Measurements from ENCODE around the gene ZNF497. TPM values are rescaled to one million over a fixed set of nuclear protein-coding genes. Genes with fewer than 3 reads are reported as not detected.

ZNF497 gene
- 1.9 and 2.1 TPM in 2 replicates for total RNA-seq

DNA sequence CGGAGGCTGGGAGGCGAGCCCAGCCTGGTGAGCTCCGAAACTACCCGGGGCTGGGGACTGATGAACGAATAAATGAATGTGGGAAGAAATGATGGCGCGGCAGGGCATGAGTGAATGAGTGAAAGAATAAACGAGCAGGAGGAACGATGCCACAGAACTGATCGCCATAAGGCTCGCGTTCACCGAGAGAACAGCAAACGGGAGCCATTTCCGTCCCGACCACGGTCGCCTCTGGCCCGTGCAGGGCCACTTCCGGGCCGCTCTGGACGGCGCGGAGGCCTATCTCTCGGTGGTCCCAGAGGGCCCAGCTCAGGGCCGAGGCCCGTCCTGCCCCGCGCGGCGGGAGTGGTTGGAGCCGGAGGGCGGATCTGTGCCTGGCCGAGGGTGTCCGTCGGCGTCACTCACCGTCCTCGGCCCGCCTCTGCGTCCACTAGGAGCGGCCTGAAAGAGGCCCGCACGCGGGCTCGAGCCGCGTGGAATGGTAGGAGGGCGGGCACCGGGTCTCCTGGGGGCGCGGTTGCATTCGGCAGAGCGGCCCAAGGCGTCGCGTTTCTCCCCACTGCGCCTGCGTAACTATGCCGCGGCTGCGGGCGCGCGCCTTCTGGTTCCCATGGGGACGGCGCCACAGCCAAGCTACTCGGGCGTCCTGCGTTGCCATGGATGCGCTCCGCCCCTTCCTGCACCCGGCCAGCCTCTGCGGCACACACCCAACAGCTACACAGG lies at the start of gene ZNF497:
Gene ZNF497 (minus strand): TSS at position 480 of the 723 bp plus-strand sequence. CDS start 5,116 bp downstream, outside the sequence.

DNA sequence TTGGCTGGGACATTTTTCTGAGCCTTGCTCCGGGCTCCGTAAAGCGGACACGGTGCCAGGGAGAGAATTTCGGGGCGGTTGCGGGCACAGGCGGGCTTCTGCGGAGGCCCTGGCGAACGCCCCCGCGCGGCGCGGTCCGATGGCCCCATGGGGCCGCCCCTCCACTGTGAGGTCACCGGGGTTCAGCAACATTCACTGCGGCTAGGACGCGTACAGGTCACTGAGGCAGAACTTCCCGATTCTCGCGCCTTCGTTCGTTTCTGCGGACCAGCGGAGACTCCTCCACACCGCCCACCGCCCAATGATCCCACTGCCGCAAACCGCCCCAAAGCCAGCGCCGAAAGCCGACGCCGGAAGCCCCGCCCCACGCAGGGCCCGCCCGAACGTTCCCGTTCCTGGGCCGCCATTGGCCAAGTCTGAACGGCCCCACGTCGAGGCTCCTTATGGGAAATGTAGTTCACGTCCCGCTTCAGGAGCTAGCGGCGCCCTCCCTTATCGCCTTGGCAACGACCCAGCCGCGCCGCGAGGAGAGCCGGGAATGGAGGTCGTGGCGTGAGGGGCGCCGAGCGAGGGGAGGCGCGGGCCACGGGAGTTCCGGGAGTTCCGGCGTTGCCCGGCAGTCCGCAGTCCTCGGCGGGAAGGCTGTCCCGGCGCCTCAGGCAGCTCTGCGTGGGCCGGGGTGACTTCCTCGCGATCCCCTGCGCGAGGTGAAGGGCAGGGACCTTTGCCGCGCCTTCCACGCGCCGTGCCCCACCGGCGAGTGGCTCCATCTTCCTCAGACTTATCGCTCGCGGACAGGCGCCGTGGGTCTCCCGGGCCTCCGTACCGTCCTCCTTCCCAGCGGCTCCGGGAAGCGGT lies 45.8 kb upstream of the ZNF497 start, which contains the start of gene ZNF584:
Gene ZNF584 (plus strand): TSS at position 498 of the 858 bp plus-strand sequence. CDS start 499 bp downstream, outside the sequence.

DNA sequence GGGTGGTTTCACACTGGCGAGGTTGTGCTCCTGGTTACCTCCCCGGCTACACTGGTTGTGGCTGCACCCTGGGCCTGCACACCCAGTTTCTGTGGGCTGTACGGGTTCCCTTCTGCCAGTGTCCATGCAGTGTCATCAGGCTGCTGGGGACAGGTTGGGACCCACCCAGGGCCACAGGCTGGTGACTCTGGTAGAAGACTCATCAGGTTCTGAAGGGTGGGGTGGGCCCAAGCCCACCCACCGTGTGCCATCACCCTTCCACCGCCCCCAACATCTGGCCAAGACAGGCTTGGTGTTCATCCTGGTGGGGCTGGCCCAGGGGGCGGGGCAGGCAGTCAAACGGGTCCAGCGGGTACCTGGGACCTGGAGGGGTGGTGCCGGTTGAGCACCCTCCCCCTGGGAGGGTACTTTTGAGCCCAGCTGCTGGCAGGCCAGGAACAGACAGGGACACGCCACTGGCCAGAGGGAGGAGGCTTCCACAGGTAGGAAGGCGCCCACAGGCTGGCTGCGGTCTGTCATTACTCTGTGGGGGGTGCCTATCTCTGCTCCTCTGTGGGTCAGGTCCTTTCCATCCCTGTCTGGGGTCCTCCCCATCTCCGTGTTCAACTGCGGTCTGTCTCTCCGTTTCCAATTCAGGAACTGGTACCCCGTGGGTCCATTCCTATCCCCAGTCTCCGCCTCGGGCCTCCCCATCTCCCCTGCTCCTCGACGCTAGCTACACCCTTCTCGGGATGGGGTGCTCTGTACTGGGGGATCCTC lies 32.8 kb upstream of the ZNF497 start, which contains the start of gene RNF225:
Gene RNF225 (plus strand): TSS at position 437 of the 759 bp plus-strand sequence. CDS start 434 bp downstream, outside the sequence.

DNA sequence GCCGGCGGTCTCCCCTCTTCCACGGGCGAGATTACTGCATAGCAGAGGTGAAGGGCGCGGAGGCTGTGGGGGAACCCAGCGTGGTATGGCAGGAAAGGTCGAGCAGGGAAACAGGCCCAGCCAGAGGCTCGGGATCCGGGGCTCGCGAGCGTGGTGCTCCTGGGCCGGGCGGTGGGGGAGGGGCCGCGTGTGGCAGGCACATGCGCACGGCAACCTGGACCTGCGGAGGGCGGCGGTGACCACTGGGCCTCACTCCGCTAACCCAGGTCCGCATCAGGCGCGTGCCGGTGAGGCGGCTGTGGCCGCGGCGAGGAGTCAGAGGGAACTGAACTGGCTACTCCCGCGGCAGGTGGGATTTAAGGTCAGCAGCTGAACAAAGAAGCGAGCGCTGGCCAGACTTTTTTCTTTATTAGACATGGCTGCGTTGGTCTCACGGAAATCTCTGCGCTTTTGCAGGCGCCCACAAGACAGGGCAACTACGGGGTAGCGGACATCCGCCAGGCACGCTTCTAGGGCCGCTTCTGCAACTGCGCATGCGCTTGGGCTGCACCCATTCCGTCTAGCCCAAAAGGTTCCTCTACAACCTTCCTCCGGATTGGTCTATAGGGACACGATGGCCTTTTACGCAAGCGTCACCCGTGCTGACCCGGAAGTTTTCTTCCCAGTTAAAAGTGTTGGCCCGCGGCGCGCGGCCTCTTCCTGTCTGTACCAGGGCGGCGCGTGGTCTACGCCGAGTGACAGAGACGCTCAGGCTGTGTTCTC lies 24.2 kb upstream of the ZNF497 start, which contains the start of gene RPS5:
Gene RPS5 (plus strand): TSS at position 694 of the 762 bp plus-strand sequence. CDS start 869 bp downstream, outside the sequence.

DNA sequence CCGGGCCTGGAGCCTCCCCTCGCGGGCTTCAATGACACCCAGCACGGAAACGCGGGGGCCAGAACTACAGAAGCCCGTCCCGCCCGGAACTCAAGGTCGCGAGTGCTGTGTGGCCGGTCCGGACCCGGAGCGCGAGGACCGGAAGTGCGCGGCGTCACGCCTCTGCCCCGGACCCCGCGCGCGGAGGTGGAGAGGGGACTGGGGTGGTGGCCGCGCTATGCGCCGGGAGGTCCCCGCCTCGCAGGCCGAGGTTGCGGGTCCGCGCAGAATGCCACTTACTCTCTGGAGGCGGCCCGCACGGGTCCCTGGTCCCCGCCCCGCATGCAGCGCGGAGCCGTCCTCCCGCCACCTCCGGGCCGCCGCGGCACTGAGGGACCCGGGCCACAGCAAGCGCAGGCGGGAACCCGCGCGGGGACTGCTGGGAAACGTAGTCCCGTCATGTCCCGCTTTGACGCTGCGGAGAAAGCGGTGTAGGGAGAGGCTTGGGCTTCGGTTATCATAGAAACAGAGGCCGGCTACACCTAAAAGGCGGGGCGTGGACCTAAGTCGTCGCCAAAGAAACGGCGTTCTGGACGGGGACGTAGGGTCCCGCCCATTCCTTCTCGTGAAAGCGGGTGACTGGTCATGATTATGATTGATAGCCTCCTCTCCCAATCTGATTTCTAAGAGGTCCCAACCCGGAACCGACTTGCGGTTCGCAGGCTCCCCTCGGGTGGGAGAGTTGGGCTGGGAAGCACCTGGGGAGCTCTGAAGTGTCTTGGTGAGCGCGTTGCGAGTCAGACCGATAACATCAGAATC lies 18.3 kb upstream of the ZNF497 start, which contains the start of gene ZNF837:
Gene ZNF837 (minus strand): TSS at position 369 of the 798 bp plus-strand sequence. CDS start 11,698 bp downstream, outside the sequence.

DNA sequence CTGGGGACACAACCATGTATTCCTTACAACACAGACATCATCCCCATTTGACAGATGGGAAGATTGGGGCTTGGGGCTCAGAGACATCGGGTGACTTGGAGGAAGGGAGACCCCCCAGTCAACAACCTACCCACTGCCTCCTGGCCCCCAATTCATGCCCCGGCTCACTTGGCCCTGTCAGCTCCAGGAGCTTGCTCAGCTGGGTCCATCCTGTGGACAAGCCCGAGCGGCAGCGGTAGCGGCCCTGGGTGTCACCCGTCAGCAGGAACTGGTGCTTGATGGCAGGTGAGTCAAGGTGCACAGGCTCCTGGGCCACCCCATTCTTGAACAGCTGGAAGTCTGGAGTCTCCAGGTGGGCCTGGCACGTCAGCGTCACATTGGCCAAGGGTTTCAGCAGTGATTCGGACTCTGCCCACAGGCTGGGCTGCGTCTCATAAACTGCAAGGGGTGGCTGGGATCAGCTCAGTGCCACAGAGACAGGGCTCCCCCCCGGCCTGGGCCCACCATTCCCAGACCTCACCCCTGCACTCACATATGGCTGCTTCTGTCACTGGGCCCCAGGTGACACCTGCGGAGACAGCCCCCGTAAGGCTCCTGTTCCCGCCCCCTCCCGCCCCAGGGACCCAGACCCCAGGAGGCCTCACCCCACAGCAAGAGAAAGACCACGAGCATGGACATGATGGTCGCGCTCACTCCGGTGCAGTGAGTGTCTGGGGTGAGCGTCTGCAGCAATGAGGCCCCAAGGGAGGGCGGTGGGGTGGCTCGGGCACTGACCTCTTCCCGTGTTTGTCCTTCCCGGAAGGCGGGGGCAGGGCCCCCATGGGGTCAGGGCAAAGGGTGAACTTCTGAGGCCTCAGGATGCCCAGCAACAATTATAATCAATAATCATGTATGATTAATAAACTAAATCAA lies 9.5 kb downstream of the ZNF497 start, which contains the start of gene A1BG:
Gene A1BG (minus strand): TSS at position 733 of the 912 bp plus-strand sequence. CDS start 55 bp downstream, at position 678.

DNA sequence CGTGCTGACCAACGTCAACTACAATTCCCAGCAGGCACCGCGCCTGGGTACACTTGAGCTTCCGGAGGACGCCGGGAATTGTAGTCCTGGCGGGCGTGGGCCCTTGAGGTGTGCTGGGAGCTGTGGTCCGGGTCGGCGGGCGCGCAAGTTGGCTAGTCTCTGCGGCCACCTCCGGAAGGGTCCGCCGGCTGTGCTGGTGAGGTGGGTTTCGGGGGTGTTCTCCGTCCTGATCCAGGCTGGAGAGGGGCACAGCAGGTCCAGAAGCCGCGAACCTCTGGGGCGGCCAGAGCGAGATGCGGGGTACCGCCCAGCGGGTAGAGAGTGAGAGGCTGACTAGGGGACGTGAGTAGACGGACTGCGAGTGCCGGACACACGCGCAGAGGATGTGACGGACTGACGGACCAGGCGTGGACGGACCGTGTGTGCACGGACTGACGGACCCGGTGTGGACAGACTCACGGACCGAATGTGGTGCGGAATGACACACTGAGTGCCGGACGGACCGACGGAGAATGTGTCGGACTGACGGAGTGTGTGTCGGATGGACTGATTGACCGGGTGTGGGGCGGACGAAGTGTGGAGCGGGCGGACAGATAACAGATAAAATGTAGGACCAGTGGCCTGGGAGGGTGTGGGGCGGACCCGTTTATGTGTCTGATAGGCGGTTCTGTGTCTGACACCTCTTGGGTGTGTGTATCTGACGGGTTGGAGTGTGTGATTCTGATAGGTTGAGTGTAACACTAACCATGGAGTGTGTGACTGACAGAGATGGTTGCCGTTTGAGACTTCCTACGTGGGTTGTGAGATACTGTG lies 35.4 kb downstream of the ZNF497 start, which contains the start of gene ZSCAN22:
Gene ZSCAN22 (plus strand): TSS at position 81 of the 813 bp plus-strand sequence. CDS start 7,809 bp downstream, outside the sequence.

DNA sequence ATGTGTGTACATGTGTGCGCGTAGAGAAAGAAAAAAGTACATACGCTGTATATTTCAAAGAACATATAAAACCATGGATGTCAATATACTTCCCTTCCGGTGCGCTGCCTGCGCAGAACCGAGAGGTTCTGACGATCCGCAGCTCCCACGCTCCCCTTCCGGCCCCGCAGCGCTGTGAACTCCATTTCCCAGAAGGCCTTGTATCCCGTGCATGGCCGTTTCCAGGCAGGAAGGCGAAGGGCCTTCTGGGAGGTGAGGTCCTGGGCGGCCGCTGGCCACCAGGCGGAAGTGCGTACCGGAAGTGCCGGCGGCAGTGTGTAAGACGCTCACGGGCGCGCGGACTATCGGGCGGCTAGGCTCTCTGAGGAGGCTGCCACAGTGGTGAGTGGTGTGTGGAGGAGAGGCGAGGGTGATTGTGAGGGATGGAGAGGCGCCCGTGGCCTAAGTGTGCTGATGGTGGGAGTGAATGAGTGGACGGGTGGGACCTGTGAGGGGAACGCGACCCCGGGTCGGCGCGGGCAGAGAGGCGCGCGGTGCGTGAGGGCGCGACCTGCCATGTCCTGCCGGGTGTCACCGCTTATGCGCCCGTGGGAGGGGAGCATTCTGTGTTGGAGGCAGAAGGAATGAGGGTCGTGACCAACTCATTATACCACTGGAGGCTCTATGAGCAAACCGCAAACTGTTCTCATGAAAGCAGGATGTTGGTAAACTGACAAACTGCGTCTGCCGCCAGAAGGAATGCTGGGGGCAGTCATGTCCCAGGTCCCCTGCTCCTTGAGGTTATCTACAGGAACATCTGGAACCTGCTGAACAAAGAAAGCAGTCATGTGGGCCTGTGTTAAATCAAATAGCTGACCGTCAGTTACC lies 57.3 kb downstream of the ZNF497 start, which contains the start of gene ERVK3-1:
Gene ERVK3-1 (plus strand): TSS at position 313 of the 867 bp plus-strand sequence. CDS start 6,792 bp downstream, outside the sequence.

Other genes starting within 250 kb of the ZNF497 start
- gene ZNF329, start 212.0 kb downstream of the ZNF497 start, total RNA-seq: 10.1 and 13.6 TPM in 2 replicates
- gene ZNF274, start 179.7 kb downstream of the ZNF497 start, total RNA-seq: 25.8 and 30.3 TPM in 2 replicates
- 58.0 and 70.1 TPM in 2 replicates for gene ZNF544, start 133.8 kb downstream of the ZNF497 start, total RNA-seq
- 3.9 and 4.3 TPM in 2 replicates for gene ZNF8, start 83.8 kb downstream of the ZNF497 start, total RNA-seq
- gene ERVK3-1, start 57.4 kb downstream of the ZNF497 start, total RNA-seq: 25.8 and 30.4 TPM in 2 replicates
- gene ZSCAN22, start 35.8 kb downstream of the ZNF497 start, total RNA-seq: 2.2 and 2.6 TPM in 2 replicates
- gene A1BG, start 9.3 kb downstream of the ZNF497 start, total RNA-seq: 4.8 TPM in 1 of 2 replicates, not detected in the other
- 1.9 and 6.6 TPM in 2 replicates for gene ZNF837, start 18.3 kb upstream of the ZNF497 start, total RNA-seq
- gene RPS5, start 24.5 kb upstream of the ZNF497 start, total RNA-seq: 3,310 and 4,284 TPM in 2 replicates
- gene RNF225, start 32.9 kb upstream of the ZNF497 start, total RNA-seq: 0.48 and 3.0 TPM in 2 replicates
- 10.6 and 10.9 TPM in 2 replicates for gene ZNF584, start 45.9 kb upstream of the ZNF497 start, total RNA-seq
- gene ZNF132, start 77.4 kb upstream of the ZNF497 start, total RNA-seq: 4.0 and 5.5 TPM in 2 replicates
- gene ZNF324B, start 88.9 kb upstream of the ZNF497 start, total RNA-seq: 8.1 and 10.4 TPM in 2 replicates
- gene ZNF324, start 104.3 kb upstream of the ZNF497 start, total RNA-seq: 8.3 and 15.4 TPM in 2 replicates
- gene ZNF446, start 113.6 kb upstream of the ZNF497 start, total RNA-seq: 4.3 and 4.7 TPM in 2 replicates
- 7.5 and 11.1 TPM in 2 replicates for gene SLC27A5, start 149.2 kb upstream of the ZNF497 start, total RNA-seq
- gene ZBTB45, start 157.1 kb upstream of the ZNF497 start, total RNA-seq: 3.6 and 4.7 TPM in 2 replicates
- 301 and 311 TPM in 2 replicates for gene TRIM28, start 181.3 kb upstream of the ZNF497 start, total RNA-seq
- 92.1 and 101 TPM in 2 replicates for gene CHMP2A, start 192.4 kb upstream of the ZNF497 start, total RNA-seq
- gene UBE2M, start 195.9 kb upstream of the ZNF497 start, total RNA-seq: 39.2 and 72.8 TPM in 2 replicates
- 9.9 and 19.0 TPM in 2 replicates for gene MZF1, start 210.6 kb upstream of the ZNF497 start, total RNA-seq

Measured in tracheal epithelial cell (primary cell).